Measurements from ENCODE around the gene CNEP1R1.
"Not testable (repeated sequence)": the region's sequence is repeated elsewhere in the genome, so short reads cannot be mapped to it uniquely, and the experiment has no call there.

DNA sequence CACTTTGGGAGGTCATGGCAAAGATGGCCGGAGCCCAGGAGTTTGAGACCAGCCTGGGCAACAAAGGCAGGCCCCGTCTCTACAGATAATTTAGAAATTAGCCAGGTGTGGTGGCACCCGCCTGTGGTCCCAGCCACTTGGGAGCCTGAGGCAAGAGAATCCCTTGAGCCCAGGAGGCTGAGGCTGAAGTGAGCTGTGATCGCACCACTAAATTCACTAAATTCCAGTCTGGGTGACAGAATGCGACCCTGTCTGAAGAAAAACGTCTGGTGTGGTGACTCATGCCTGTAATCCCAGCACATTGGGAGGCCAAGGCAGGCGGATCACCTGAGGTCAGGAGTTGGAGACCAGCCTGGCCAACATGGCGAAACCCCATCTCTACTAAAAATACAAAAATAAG lies 10.8 kb upstream of the CNEP1R1 start:
- not testable (repeated sequence) for TF ChIP-seq POLR2A (IDR thresholded peaks at IDR 0.05)
- TF ChIP-seq, protein P1, sequence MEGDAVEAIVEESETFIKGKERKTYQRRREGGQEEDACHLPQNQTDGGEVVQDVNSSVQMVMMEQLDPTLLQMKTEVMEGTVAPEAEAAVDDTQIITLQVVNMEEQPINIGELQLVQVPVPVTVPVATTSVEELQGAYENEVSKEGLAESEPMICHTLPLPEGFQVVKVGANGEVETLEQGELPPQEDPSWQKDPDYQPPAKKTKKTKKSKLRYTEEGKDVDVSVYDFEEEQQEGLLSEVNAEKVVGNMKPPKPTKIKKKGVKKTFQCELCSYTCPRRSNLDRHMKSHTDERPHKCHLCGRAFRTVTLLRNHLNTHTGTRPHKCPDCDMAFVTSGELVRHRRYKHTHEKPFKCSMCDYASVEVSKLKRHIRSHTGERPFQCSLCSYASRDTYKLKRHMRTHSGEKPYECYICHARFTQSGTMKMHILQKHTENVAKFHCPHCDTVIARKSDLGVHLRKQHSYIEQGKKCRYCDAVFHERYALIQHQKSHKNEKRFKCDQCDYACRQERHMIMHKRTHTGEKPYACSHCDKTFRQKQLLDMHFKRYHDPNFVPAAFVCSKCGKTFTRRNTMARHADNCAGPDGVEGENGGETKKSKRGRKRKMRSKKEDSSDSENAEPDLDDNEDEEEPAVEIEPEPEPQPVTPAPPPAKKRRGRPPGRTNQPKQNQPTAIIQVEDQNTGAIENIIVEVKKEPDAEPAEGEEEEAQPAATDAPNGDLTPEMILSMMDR (IDR thresholded peaks at IDR 0.05), result not testable (repeated sequence)
